Stomach (tissue), 4 donors: Measurements from ENCODE around the gene PALD1.

Experiments used
- CTCF ChIP-seq, 7 experiments: fragments of 450-650 bp in 4 of 7; fragments of 200-600 bp in 3 of 7; sonication (generic) in 3 of 7; IDR thresholded peaks; one replicate each; pipeline ENCODE4 v1.5.1; 2016 to 2019; ENCODE audit warnings: antibody characterized with exemption in 7 of 7, control low read depth in 2 of 7, mild to moderate bottlenecking in 1 of 7
- EP300 ChIP-seq: sonication (generic); formaldehyde crosslinking; IDR thresholded peaks from one replicate; pipeline ENCODE4 v1.6.1; 2017; ENCODE audit warnings: antibody characterized with exemption
- POLR2A ChIP-seq, 4 donors: fragments of 450-650 bp; IDR thresholded peaks; one replicate each; pipeline ENCODE4 v1.6.1; 2016; ENCODE audit warnings: antibody characterized with exemption in 4 of 4, control low read depth in 2 of 4, mild to moderate bottlenecking in 1 of 4, moderate library complexity in 1 of 4

GRCh38 chr10:70549351-70549961, 70.9 kb downstream of the PALD1 start:
- TF ChIP-seq CTCF (IDR thresholded peaks at IDR 0.05) (no peak), POLR2A (IDR thresholded peaks at IDR 0.05) (no peak), EP300 (no peak)
